DMS 273 (cell line): ENCODE measurements around the gene HAUS8.
A peak's percentile ranks its signal among the peaks of the same experiment; 100 is the strongest.
"Not testable (repeated sequence)": the region's sequence is repeated elsewhere in the genome, so short reads cannot be mapped to it uniquely, and the experiment has no call there.

ENCODE experiments used
- DNase-seq: peaks from one replicate; lab custom pipeline; 2025; ENCODE audit not compliant: unreplicated experiment; lab: John Stamatoyannopoulos, UW

HAUS8 gene, protein sequence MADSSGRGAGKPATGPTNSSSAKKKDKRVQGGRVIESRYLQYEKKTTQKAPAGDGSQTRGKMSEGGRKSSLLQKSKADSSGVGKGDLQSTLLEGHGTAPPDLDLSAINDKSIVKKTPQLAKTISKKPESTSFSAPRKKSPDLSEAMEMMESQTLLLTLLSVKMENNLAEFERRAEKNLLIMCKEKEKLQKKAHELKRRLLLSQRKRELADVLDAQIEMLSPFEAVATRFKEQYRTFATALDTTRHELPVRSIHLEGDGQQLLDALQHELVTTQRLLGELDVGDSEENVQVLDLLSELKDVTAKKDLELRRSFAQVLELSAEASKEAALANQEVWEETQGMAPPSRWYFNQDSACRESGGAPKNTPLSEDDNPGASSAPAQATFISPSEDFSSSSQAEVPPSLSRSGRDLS

DNA sequence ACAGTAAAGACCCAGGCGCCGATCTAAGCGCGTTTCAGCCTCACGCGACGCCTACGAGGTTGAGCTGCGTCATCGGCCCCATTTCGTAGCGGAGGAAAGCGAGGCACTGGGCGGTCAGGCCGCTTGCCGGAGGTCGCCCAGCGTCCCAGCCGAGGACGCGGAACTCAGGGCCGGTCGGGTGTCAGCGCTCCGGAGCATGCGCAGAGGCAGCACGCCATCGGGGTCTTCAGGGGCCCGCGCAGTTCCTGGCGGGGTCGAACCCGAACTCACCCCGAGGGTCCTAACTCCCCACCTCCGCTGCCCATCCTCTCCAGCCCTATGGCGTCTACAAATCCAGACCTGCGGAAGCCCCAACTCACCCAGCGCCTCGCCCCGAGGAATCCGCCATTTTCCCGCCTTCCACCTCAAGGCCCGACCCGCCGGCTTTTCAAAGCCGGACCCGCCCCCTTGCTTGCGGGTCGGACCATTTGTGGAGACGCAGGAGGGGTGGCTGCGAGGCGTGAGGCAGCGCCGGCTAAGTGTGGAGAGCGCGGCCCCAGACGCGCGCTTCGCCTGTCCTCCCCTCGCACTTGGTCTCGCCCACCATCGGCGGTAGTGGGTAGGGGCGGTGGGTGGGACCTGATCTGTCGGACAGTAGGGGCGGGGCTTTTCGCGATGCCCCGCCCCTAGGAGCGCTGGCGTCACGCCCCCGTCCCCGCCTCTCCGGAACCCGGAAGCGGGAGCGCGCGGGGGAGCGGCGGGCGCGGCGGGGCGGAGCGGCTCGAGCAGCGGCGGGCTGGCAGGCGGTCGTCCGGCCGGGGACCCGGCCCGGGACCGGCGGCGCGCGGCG is at the start of gene HAUS8, which contains the start of gene MYO9B:
TSS of gene HAUS8 (minus strand) at position 418 of the 829 bp plus-strand sequence. CDS start at position 388, 30 bp downstream.
TSS of gene MYO9B (plus strand) at position 743 of the 829 bp plus-strand sequence. CDS start 25,941 bp downstream, outside the sequence.
- DNase-seq: peak; percentile 100

GRCh38 chr19:17124025-17124424 is 48.8 kb upstream of the HAUS8 start:
- no peak for DNase-seq

DNA sequence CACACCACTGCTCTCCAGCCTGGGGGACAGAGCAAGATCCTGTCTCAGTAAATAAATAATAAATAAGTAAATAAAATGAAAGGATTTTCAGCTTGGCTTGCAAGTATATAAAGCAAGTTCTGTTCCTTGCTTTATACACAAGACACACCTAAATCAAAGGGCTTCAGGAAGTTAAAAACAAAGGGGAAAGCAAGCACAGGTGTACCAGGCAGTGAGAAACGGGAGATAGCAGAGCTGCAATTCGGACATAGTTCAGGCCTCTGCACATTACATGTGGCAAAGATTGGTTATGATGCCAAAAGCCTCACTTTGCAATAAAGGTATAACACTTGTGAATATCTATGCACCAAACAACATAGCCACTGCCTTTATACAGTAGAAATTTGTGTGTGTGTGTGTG is 47.8 kb upstream of the HAUS8 start:
- DNase-seq: no peak

GRCh38 chr19:17121736-17122293 is 46.6 kb upstream of the HAUS8 start:
- DNase-seq: no peak

DNA sequence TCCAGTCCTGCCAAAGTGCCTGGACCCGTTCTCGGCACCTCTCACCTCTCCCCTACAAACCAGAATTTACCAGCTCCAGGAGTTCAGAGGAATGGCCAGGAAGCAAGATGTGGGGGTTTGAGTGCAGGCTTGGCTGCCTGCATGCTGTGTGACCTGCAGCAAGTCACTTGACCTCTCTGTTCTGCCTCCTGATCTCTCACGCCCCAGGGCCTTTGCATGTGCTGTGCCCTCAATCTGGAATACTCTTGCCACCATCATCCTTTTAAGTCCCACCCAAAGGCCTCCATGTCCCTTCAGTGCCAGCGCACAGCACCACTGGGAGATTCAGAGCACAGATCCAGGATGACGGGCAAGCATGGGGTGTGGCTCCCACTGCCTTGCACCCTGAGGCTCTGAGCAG is 43.7 kb upstream of the HAUS8 start:
- no peak for DNase-seq

DNA sequence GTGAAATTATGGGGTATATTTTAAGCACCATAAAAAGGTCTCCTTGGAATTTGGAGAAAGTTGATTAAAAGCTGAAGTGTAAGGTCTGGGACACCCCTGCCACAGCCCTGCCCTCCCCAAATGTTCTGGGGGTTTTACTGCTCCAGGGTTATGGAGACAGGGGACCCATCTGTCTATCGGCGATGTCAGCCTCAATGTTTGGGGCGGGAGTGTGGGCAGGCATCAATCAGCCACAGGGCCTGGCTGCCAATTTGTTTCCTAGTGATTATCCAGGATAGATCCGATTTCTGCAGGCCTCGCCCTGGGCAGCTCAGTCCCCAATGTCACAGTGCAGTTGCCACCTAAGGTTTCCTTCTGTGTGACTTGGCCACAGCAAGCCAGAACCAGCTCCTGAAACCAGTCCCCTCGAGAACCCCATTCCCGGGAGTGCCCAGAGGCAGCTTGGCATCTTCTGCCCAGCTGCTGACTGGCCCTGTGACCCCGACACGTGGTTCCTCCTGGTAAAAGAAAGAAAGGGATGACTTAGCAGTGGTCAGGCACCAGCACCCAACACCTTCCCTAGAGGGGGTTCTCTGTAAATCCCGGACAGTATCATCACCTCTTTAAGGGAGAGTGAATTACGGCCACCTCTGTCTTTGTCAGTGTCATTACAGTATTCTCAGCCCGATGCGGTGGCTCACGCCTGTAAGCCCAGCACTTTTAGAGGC is 41.9 kb upstream of the HAUS8 start:
- no peak for DNase-seq

DNA sequence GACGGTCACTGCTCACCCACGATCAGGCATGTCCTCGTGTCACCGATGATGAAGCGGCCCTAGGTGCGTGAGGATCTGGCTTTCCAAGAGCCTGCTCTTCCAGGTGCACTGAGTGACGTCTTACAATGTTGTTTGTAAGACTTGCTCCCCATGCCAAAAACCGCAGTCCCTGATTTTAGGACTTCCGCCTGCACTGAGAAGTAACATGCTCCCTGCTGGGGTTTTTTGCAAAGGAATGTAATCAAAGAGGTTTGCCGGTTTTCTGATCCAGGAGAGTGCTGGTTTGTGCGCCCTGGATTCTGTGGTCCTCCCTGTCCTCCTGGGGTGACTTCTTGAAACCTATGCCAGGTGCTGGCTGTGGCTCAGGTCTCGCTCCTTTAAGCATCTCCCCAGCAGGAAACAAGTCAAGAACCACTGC is 39.2 kb upstream of the HAUS8 start:
- no peak for DNase-seq

DNA sequence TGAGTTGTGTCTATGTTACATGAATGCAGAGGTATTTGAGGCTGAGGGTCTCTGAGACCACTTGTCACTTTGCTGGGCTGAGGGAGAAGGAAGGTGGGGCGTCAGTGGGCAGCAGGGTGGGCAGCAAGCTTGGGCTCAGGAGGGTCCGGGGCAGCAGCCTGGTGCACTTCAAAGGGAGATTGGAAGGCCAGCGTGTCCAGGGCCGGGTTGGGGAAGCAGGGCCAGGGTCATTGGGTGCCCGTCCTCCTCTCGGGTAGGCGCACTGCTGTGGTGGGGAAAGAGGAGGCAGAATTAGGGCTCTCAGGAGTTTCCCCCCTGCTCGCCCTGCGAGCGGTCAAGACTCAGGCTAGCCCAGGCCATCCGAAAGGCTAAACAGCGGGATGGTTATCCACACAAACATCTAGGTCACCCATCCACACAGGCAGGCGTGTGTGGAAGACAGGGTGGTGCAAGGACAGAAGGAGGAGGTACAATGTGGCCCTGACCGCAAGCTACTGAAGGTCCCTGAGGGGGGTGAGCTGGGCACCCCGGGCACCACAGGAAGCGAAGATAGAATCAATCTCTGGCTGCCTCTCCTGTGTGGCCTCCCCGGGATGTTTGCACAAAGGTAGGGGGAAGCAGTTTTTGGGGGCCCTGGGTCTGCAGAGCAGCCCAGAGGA is 38.0 kb upstream of the HAUS8 start:
- DNase-seq: no peak

- no peak for DNase-seq
Measured at GRCh38 chr19:17112700-17113099, 37.4 kb upstream of the HAUS8 start.

- DNase-seq: no peak
Measured at GRCh38 chr19:17112271-17112670, 37.0 kb upstream of the HAUS8 start.

DNA sequence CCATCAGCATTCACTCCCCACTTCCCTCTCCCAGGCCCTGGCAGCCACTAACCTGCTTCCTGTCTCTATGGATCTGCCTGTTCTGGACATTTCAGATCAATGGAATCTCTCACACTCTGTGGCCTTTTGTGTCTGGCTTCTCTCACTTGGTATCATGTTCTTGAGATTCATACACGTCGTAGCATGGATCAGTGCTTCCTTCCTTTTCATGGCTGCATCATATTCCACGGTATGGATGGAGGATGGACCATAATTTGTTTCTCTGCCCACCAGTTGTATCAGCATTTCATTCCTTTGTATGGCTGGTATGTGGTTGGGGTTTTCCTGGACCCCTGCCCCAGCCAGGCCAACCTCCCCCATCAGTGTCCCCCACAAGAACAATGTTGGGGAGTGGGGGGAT is 36.5 kb upstream of the HAUS8 start:
- DNase-seq: no peak

- no peak for DNase-seq
Measured at GRCh38 chr19:17110599-17110966, 35.3 kb upstream of the HAUS8 start.

GRCh38 chr19:17109962-17110598 is 34.8 kb upstream of the HAUS8 start:
- no peak for DNase-seq

DNA sequence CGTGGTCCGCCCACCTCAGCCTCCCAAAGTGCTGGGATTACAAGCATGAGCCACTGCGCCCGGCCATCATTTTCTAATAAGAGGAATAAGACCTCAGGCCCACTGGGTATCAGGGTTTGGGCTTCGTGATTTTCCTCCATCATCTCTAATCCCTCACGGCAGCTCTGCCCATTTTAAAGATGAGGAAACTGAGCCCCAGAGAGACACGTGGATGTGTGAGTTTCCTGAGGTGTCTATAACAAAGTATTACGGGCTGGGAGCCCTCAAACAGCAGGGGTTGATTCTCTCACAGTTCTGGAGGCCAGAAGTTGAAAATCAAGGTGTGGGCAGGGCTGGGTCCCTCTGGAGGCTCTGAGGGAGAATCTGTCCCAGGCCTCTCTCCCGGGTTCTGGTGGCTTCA is 34.0 kb upstream of the HAUS8 start:
- DNase-seq: no peak

DNA sequence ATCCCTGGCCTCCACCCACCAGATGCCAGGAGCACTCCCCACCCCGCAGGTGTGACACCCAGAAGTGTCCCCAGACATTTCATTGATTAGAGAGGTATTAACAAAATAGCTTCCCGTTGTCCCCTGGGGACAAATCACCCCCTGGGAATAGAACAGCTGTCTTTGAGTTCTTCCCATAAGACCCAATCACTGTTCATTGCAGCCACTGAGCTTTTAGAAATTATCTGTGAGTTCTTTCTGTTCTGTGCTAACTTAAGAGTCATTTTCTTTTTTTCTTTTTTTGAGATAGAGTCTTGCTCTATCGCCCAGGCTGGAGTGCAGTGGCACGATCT is 33.2 kb upstream of the HAUS8 start:
- no peak for DNase-seq

DNA sequence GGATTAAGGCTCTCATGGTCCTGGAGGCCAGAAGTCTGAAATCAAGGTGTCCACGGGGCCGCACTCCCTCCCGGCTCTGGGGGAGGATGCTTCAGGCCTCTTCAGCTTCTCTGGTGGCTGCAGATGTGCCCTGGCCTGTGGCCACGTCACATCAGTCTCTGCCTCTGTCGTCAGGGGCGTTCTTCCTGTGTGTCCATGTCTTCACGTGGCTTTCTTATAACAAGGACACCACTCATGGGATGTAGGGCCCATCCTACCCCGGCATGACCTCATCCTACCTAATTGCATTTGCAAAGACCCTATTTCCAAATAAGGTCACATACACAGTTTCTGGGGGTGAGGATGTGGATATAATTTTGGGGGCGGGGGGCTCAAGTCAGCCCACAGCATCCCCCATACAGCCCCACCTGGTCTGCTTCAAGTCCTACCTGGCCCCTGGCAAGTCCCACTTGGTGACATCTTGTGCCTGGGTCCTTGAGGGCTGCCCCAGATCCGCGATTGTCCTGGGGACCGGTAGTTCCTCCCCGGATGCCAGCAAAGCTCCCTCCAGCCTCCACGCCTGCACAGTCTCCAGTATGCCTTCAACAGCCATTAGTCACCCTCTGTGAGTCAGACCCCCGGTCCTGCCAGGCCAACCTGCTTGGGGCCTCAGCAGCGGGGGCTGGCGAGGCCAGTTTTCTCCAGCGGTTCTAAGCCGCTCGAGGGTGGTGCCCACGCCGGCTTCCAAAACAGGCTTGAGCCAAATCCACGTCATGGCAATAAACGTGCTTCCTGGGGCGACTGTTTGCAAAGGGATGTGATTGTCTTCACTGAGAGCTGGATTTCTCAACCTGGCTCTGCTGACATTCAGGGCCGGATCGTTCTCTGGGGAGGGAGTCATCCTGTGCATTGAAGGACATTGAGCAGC is 32.5 kb upstream of the HAUS8 start:
- DNase-seq: no peak

DNA sequence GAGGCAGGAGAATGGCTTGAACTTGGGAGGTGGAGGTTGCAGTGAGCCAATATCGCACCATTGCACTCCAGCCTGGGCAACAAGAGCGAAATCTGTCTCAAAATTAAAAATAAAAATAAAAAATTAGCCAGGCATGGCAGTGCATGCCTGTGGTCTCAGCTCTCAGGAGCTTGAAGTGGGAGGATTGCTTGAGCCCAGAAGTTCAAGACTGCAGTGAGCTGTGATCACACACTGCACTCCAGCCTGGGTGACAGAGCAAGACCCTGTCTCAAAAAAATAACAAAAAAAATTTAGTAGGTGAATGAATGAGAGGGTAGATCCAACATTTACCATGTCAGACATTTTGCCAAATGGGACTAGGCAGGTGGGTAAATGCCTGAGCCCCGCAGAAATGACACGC is 31.7 kb upstream of the HAUS8 start:
- DNase-seq: not testable (repeated sequence)

DNA sequence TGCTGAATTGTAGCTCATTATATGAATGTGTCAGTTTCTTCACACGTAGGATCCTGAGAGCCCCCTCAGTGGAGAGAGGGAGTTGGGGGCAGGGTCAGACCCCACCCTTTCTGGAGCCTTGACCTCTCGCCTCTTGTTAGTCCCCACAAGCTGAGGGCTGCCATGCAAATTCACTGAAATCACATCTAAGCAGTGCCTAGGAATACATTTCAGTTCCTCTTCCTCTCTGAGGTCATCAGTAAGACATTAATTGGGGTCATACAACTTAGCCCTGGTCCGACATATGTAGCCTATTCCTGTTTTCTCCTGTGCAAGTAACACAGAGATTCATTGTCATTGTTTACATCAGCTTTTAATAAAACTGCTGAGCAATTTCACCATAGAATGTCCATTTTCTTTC is 30.3 kb upstream of the HAUS8 start:
- DNase-seq: no peak

DNA sequence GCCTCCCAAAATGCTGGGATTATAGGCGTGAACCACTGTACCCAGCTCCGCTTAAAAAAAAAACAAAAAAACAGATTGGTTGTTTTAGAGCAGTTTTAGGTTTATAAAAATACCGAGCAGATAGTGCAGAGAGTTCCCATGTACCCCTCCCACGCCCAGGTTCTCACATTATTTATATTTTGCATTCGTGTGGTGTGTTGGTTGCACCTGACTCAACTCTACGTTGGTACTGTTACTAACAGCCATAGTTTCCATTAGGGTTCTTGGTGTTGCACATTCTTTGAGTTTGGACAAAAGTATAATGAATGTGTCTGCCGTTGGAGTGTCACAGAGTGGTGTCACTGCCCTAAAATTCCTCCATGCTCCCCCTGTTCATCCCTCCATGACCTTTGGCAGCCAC is 29.4 kb upstream of the HAUS8 start:
- no peak for DNase-seq
